GM11168 (cell line): ENCODE data around the gene HS3ST4.

Source experiments
- in situ Hi-C: fragments of 300-500 bp; cut with MboI; formaldehyde crosslinking; loops from one replicate; pipeline ENCODE4 v1.12.0; 2022; ENCODE audit warnings: low sequenced_read_pairs; ENCODE audit not compliant: unreplicated experiment

Gene HS3ST4

GRCh38 chr16:25812215-25812614 is 120.5 kb downstream of the HS3ST4 start:
- in situ Hi-C loops, result no loop called here

- in situ Hi-C loops, result no loop called here
Measured at GRCh38 chr16:25817295-25817694, 125.5 kb downstream of the HS3ST4 start.

- in situ Hi-C loops, result no loop called here
Measured at GRCh38 chr16:25817876-25818275, 126.1 kb downstream of the HS3ST4 start.

GRCh38 chr16:25823891-25824290 is 132.1 kb downstream of the HS3ST4 start:
- in situ Hi-C loops, result no loop called here

- in situ Hi-C loops, result loop anchor here (25.0 kb wide), 1 partner anchor 1285 kb away; no protein-coding TSS in a partner anchor
Measured at GRCh38 chr16:25827709-25828108, 135.9 kb downstream of the HS3ST4 start.

GRCh38 chr16:25828510-25828909 is 136.8 kb downstream of the HS3ST4 start:
- in situ Hi-C loops, result loop anchor here (25.0 kb wide), 1 partner anchor 1284 kb away; no protein-coding TSS in a partner anchor

GRCh38 chr16:25832291-25832690 is 140.5 kb downstream of the HS3ST4 start:
- in situ Hi-C loops, result loop anchor here (25.0 kb wide), 1 partner anchor 1280 kb away; no protein-coding TSS in a partner anchor

- in situ Hi-C loops, result loop anchor here (25.0 kb wide), 1 partner anchor 1278 kb away; no protein-coding TSS in a partner anchor
Measured at GRCh38 chr16:25834101-25834500, 142.3 kb downstream of the HS3ST4 start.

- in situ Hi-C loops, result loop anchor here (25.0 kb wide), 1 partner anchor 1277 kb away; no protein-coding TSS in a partner anchor
Measured at GRCh38 chr16:25835126-25835525, 143.4 kb downstream of the HS3ST4 start.

GRCh38 chr16:25838724-25839186 is 147.0 kb downstream of the HS3ST4 start:
- in situ Hi-C loops, result loop anchor here (25.0 kb wide), 1 partner anchor 1274 kb away; no protein-coding TSS in a partner anchor

GRCh38 chr16:25841761-25842160 is 150.0 kb downstream of the HS3ST4 start:
- in situ Hi-C loops, result loop anchor here (25.0 kb wide), 1 partner anchor 1271 kb away; no protein-coding TSS in a partner anchor

GRCh38 chr16:25845901-25846300 is 154.1 kb downstream of the HS3ST4 start:
- in situ Hi-C loops, result loop anchor here (25.0 kb wide), 1 partner anchor 1266 kb away; no protein-coding TSS in a partner anchor

- in situ Hi-C loops, result no loop called here
Measured at GRCh38 chr16:25854141-25854540, 162.4 kb downstream of the HS3ST4 start.

- in situ Hi-C loops, result no loop called here
Measured at GRCh38 chr16:25855063-25855462, 163.3 kb downstream of the HS3ST4 start.

GRCh38 chr16:25855818-25856217 is 164.1 kb downstream of the HS3ST4 start:
- in situ Hi-C loops, result no loop called here

GRCh38 chr16:25859645-25860044 is 167.9 kb downstream of the HS3ST4 start:
- in situ Hi-C loops, result no loop called here

- in situ Hi-C loops, result no loop called here
Measured at GRCh38 chr16:25867041-25867440, 175.3 kb downstream of the HS3ST4 start.

GRCh38 chr16:25868106-25868505 is 176.3 kb downstream of the HS3ST4 start:
- in situ Hi-C loops, result no loop called here

- in situ Hi-C loops, result no loop called here
Measured at GRCh38 chr16:25868706-25869370, 177.1 kb downstream of the HS3ST4 start.

- in situ Hi-C loops, result no loop called here
Measured at GRCh38 chr16:25872369-25873070, 180.8 kb downstream of the HS3ST4 start.

GRCh38 chr16:25874196-25874595 is 182.4 kb downstream of the HS3ST4 start:
- in situ Hi-C loops, result no loop called here
